ENCODE data around the gene LIN7A.

The LIN7A gene

GRCh38 chr12:80769553-80770140 is 168.1 kb downstream of the LIN7A start:
- intact Hi-C loops (cut with DNase I): loop anchor here (10.0 kb wide), 2 partner anchors 295 to 455 kb away; no protein-coding TSS in a partner anchor
- no peak for DNase-seq

- no peak for DNase-seq
- intact Hi-C loops (cut with DNase I): loop anchor here (10.0 kb wide), 2 partner anchors 292 to 452 kb away; no protein-coding TSS in a partner anchor
Measured at GRCh38 chr12:80766897-80767296, 170.8 kb downstream of the LIN7A start.

GRCh38 chr12:80766210-80766609 is 171.5 kb downstream of the LIN7A start:
- intact Hi-C loops (cut with DNase I): loop anchor here (10.0 kb wide), 2 partner anchors 291 to 451 kb away; no protein-coding TSS in a partner anchor

GRCh38 chr12:80763874-80764273 is 173.9 kb downstream of the LIN7A start:
- no peak for DNase-seq
- intact Hi-C loops (cut with DNase I): loop anchor here (2.0 to 10.0 kb wide), 4 partner anchors 289 to 1207 kb away; no protein-coding TSS in a partner anchor

More at GRCh38 chr12:80766210-80766609, 171.5 kb downstream of the LIN7A start:
- DNase-seq: no peak

- no peak for DNase-seq
- intact Hi-C loops (cut with DNase I): loop anchor here (5.0 to 10.0 kb wide), 3 partner anchors 287 to 1205 kb away; no protein-coding TSS in a partner anchor
Measured at GRCh38 chr12:80761838-80762237, 175.9 kb downstream of the LIN7A start.

GRCh38 chr12:80756875-80757274 is 180.9 kb downstream of the LIN7A start:
- intact Hi-C loops (cut with DNase I): no loop called here
- DNase-seq: no peak

GRCh38 chr12:80754274-80754673 is 183.5 kb downstream of the LIN7A start:
- intact Hi-C loops (cut with DNase I): no loop called here
- DNase-seq: no peak

GRCh38 chr12:80752464-80752863 is 185.3 kb downstream of the LIN7A start:
- intact Hi-C loops (cut with DNase I): no loop called here

GRCh38 chr12:80749456-80749855 is 188.3 kb downstream of the LIN7A start:
- intact Hi-C loops (cut with DNase I): no loop called here
- no peak for DNase-seq

More at GRCh38 chr12:80752464-80752863, 185.3 kb downstream of the LIN7A start:
- no peak for DNase-seq

GRCh38 chr12:80747800-80748199 is 189.9 kb downstream of the LIN7A start:
- intact Hi-C loops (cut with DNase I): no loop called here
- DNase-seq: no peak

- intact Hi-C loops (cut with DNase I): no loop called here
- peak in 1 of 10 donors; percentile 25 for DNase-seq
Measured at GRCh38 chr12:80745851-80746505, 191.8 kb downstream of the LIN7A start.

Data from posterior cingulate gyrus (tissue), 11 donors.